Thyroid gland (tissue), 4 donors: Measurements from ENCODE around the gene LRRC73. TPM values are rescaled to one million over a fixed set of nuclear protein-coding genes. Genes with fewer than 3 reads are reported as not detected.
"Not testable (repeated sequence)": the region's sequence is repeated elsewhere in the genome, so short reads cannot be mapped to it uniquely, and the experiment has no call there.

Experiments
- DNase-seq, 2 donors: peaks; one replicate each; pipeline ENCODE4 v3.0.0-alpha.2; 2019
- H3K27ac ChIP-seq, 3 donors: fragments of 200-600 bp; sonication (generic); 1 replicate in 2 of 3; 2 replicates in 1 of 3; pipeline ENCODE4 v1.5.1; 2016 to 2019; ENCODE audit warnings: mild to moderate bottlenecking in 1 of 3, moderate library complexity in 1 of 3
- H3K27me3 ChIP-seq: fragments of 200-600 bp; sonication (generic); one replicate; pipeline ENCODE4 v1.5.1; 2019
- H3K36me3 ChIP-seq, 2 donors: fragments of 200-600 bp; sonication (generic); one replicate each; pipeline ENCODE4 v1.5.1; 2016 to 2019
- H3K4me1 ChIP-seq, 2 donors: fragments of 200-600 bp; sonication (generic); one replicate each; pipeline ENCODE4 v1.5.1; 2017 to 2019
- H3K4me3 ChIP-seq, 3 donors: fragments of 200-600 bp; sonication (generic); replicated peaks in 1 of 3; 1 replicate in 2 of 3; 2 replicates in 1 of 3; pipeline ENCODE4 v1.5.1; 2016; ENCODE audit warnings: mild to moderate bottlenecking in 1 of 3
- H3K9me3 ChIP-seq: fragments of 200-600 bp; sonication (generic); one replicate; pipeline ENCODE4 v1.5.1; 2017
- POLR2A ChIP-seq, 2 donors: fragments of 450-650 bp; IDR thresholded peaks; one replicate each; pipeline ENCODE4 v1.6.1; 2017; ENCODE audit warnings: antibody characterized with exemption in 2 of 2, mild to moderate bottlenecking in 2 of 2, moderate library complexity in 1 of 2
- WGBS, 2 donors: methylation state at CpG; one replicate each; pipeline ENCODE4 v1.1.5; 2017; 5-methylcytosine and 5-hydroxymethylcytosine counted together
- intact Hi-C: fragments of 100-400 bp; cut with DNase I; formaldehyde crosslinking; loops from one replicate; pipeline ENCODE4 v1.15.1; 2023
- total RNA-seq, 4 donors: library from RNA; depleted of rRNA; stranded (reverse); fragments of >200 nt; gene quantifications; one replicate each; pipeline ENCODE4 v1.2.3, GENCODE V29; 2016
- TF ChIP-seq, protein P1 (sequence below), 6 experiments: fragments of 200-600 bp in 3 of 6; fragments of 450-650 bp in 3 of 6; sonication (generic) in 3 of 6; IDR thresholded peaks; one replicate each; pipeline ENCODE4 v1.5.1; 2016 to 2019; ENCODE audit warnings: antibody characterized with exemption in 6 of 6, mild to moderate bottlenecking in 2 of 6, inconsistent platforms in 1 of 6, moderate library complexity in 1 of 6

The LRRC73 gene
- total RNA-seq, 4 donors from 2014 or later: 0.67 to 2.0 (median 1.6) TPM

- H3K36me3 ChIP-seq: no peaks in the 10 kb centered on the region
- H3K27me3 ChIP-seq: no peaks in the 10 kb centered on the region
- H3K4me1 ChIP-seq: no peaks in the 10 kb centered on the region
- no peak for TF ChIP-seq POLR2A (IDR thresholded peaks at IDR 0.05)
- TF ChIP-seq, protein P1, sequence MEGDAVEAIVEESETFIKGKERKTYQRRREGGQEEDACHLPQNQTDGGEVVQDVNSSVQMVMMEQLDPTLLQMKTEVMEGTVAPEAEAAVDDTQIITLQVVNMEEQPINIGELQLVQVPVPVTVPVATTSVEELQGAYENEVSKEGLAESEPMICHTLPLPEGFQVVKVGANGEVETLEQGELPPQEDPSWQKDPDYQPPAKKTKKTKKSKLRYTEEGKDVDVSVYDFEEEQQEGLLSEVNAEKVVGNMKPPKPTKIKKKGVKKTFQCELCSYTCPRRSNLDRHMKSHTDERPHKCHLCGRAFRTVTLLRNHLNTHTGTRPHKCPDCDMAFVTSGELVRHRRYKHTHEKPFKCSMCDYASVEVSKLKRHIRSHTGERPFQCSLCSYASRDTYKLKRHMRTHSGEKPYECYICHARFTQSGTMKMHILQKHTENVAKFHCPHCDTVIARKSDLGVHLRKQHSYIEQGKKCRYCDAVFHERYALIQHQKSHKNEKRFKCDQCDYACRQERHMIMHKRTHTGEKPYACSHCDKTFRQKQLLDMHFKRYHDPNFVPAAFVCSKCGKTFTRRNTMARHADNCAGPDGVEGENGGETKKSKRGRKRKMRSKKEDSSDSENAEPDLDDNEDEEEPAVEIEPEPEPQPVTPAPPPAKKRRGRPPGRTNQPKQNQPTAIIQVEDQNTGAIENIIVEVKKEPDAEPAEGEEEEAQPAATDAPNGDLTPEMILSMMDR (IDR thresholded peaks at IDR 0.05): no peak
- H3K4me3 ChIP-seq: no peak overlapping the region
- H3K27ac ChIP-seq: no peak overlapping the region
- 73 to 76% methylated on average over 4 of the region's 4 CpGs for WGBS, 2 donors
- no peaks in the 10 kb centered on the region for H3K9me3 ChIP-seq
- DNase-seq: no peak
- intact Hi-C loops: no loop called here
These were observed 42.4 kb downstream of the LRRC73 start for GRCh38 chr6:43467752-43468151.

- H3K4me3 ChIP-seq, DNase-seq, H3K36me3 ChIP-seq, intact Hi-C loops, H3K4me1 ChIP-seq, H3K9me3 ChIP-seq, H3K27me3 ChIP-seq, H3K27ac ChIP-seq: not testable (repeated sequence)
- 61 to 68% methylated on average over 5 of the region's 5 CpGs for WGBS, 2 donors
These were observed 42.9 kb downstream of the LRRC73 start for GRCh38 chr6:43467265-43467664.

- H3K4me1 ChIP-seq: no peaks in the 10 kb centered on the region
- no peak for DNase-seq
- no peak overlapping the region for H3K4me3 ChIP-seq
- H3K36me3 ChIP-seq: no peaks in the 10 kb centered on the region
- TF ChIP-seq, protein P1 (IDR thresholded peaks at IDR 0.05): no peak
- no peak for TF ChIP-seq POLR2A (IDR thresholded peaks at IDR 0.05)
- H3K27ac ChIP-seq: no peak overlapping the region
- intact Hi-C loops: no loop called here
- H3K27me3 ChIP-seq: no peaks in the 10 kb centered on the region
- 55 to 71% methylated on average over 2 of the region's 2 CpGs for WGBS, 2 donors
- H3K9me3 ChIP-seq: no peaks in the 10 kb centered on the region
These were observed 44.2 kb downstream of the LRRC73 start for GRCh38 chr6:43465948-43466347.

DNA sequence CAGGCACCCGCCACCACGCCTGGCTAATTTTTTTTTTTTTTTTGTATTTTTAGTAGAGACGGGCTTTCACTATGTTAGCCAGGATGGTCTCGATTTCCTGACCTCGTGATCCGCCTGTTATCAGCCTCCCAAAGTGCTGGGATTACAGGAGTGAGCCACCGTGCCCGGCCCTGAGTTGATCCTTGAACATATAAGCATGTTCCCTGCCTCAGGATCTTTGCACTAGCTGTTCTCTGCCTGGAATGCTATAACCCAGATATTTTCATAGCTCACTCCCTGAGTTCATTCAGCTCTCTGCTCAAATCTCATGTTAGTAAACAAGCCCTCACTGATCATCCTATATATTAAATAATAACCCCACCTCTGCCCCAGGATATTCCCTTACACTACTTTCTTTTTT lies 45.8 kb downstream of the LRRC73 start:
- no peaks in the 10 kb centered on the region for H3K4me1 ChIP-seq
- no peak overlapping the region for H3K27ac ChIP-seq
- no peaks in the 10 kb centered on the region for H3K9me3 ChIP-seq
- WGBS, 2 donors: 80 to 85% methylated on average over 8 of the region's 8 CpGs
- no peak for DNase-seq
- no peak for TF ChIP-seq POLR2A (IDR thresholded peaks at IDR 0.05)
- TF ChIP-seq, protein P1 (IDR thresholded peaks at IDR 0.05): no peak
- H3K27me3 ChIP-seq: no peaks in the 10 kb centered on the region
- H3K36me3 ChIP-seq: no peaks in the 10 kb centered on the region
- intact Hi-C loops: no loop called here
- H3K4me3 ChIP-seq: no peak overlapping the region

DNA sequence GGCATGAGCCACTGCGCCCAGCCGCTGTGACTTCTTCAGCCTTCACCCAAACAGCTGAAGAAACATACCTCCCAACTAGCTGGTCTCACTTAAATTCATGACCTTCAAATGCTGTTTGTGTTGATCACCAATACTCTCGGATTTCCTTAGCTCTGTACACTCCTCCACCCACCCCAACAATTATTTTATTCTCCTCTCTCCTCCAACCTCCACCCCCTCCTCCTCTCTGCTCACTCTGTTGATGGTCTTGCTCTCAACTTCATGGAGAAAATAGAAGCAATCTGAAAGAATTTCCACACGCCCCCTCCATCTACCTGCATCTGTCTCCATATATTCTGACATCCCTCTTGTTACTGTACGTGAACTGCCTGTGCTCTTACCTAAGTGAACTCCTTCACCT lies 48.2 kb downstream of the LRRC73 start:
- DNase-seq: no peak
- WGBS, 2 donors: 66 to 73% methylated on average over 5 of the region's 5 CpGs
- TF ChIP-seq, protein P1 (IDR thresholded peaks at IDR 0.05): no peak
- TF ChIP-seq POLR2A (IDR thresholded peaks at IDR 0.05): no peak
- no peaks in the 10 kb centered on the region for H3K4me1 ChIP-seq
- intact Hi-C loops: no loop called here
- H3K27ac ChIP-seq: no peak overlapping the region
- no peak overlapping the region for H3K4me3 ChIP-seq
- no peaks in the 10 kb centered on the region for H3K27me3 ChIP-seq
- no peaks in the 10 kb centered on the region for H3K9me3 ChIP-seq
- H3K36me3 ChIP-seq: no peaks in the 10 kb centered on the region

GRCh38 chr6:43460032-43460431 lies 50.1 kb downstream of the LRRC73 start:
- intact Hi-C loops: no loop called here
- Histone ChIP-seq H3K27me3 (peaks cover 9% of the 10 kb centered on the region), H3K9me3 (no peaks in the 10 kb centered on the region), H3K36me3 (no peaks in the 10 kb centered on the region), H3K4me3 (no peak overlapping the region), H3K27ac (no peak overlapping the region), H3K4me1 (peaks cover under 1 to 11% of the 10 kb centered on the region in 2 donors)
- no peak for DNase-seq
- WGBS, 2 donors: 63 to 74% methylated on average over 4 of the region's 4 CpGs
- no peak for TF ChIP-seq POLR2A (IDR thresholded peaks at IDR 0.05)
- TF ChIP-seq, protein P1 (IDR thresholded peaks at IDR 0.05): no peak
